ENCODE results near the gene ANXA5.

DNA sequence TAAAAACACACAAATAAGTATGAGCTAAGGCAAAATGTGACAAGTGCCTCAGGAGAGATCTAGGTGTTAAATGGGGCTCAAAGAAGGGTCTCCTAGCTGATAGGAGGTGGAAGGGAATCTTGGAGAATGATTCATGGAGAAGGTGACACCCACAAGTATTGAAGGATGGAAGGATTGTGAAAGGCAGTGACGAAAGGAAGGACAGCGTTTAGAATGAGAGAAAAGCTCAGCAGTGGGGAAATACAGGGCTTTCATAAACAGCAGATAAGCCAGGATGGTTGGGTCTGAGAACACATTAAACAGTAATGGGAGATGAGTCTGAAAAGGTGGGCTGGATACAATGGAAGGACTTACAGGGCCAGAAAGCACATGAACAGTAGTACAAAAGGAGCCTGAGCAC lies 11.5 kb downstream of the ANXA5 start:
- TF ChIP-seq, protein P1, sequence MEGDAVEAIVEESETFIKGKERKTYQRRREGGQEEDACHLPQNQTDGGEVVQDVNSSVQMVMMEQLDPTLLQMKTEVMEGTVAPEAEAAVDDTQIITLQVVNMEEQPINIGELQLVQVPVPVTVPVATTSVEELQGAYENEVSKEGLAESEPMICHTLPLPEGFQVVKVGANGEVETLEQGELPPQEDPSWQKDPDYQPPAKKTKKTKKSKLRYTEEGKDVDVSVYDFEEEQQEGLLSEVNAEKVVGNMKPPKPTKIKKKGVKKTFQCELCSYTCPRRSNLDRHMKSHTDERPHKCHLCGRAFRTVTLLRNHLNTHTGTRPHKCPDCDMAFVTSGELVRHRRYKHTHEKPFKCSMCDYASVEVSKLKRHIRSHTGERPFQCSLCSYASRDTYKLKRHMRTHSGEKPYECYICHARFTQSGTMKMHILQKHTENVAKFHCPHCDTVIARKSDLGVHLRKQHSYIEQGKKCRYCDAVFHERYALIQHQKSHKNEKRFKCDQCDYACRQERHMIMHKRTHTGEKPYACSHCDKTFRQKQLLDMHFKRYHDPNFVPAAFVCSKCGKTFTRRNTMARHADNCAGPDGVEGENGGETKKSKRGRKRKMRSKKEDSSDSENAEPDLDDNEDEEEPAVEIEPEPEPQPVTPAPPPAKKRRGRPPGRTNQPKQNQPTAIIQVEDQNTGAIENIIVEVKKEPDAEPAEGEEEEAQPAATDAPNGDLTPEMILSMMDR (IDR thresholded peaks at IDR 0.05 in 4 of 5, conservative IDR thresholded peaks at IDR 0.05 in 1 of 5) = no peak
- no peak for TF ChIP-seq POLR2A (IDR thresholded peaks at IDR 0.05)
